DOHH2 (cell line): ENCODE measurements around the gene NKTR.

Experiments used
- H3F3A ChIP-seq: fragments of 200-600 bp; sonication (generic), shearing (Covaris generic); 2 replicates; pipeline ENCODE4 v1.6.0; 2016; ENCODE audit warnings: antibody characterized with exemption, mild to moderate bottlenecking; ENCODE audit not compliant: control insufficient read depth, insufficient read depth
- H3K27ac ChIP-seq: fragments of 200-600 bp; sonication (generic); 2 replicates; pipeline ENCODE4 v1.5.1; 2014; ENCODE audit warnings: low read depth, mild to moderate bottlenecking, low read length, moderate library complexity
- H3K27me3 ChIP-seq: fragments of 200-600 bp; sonication (generic); 2 replicates; pipeline ENCODE4 v1.6.1; 2014; ENCODE audit warnings: mild to moderate bottlenecking, low read length, mixed read lengths; ENCODE audit not compliant: control insufficient read depth
- H3K36me3 ChIP-seq: fragments of 200-600 bp; sonication (generic); 2 replicates; pipeline ENCODE4 v1.6.1; 2014; ENCODE audit warnings: mild to moderate bottlenecking, low read length, moderate library complexity, mixed read lengths; ENCODE audit not compliant: control insufficient read depth
- H3K4me1 ChIP-seq: fragments of 200-600 bp; sonication (generic); 2 replicates; pipeline ENCODE4 v1.6.1; 2014; ENCODE audit warnings: mild to moderate bottlenecking, low read length, mixed read lengths; ENCODE audit not compliant: control insufficient read depth
- H3K4me2 ChIP-seq: fragments of 200-600 bp; sonication (generic); 2 replicates; pipeline ENCODE4 v1.6.0; 2014; ENCODE audit warnings: mild to moderate bottlenecking, low read length, moderate library complexity
- H3K4me3 ChIP-seq: fragments of 200-600 bp; sonication (generic); 2 replicates; pipeline ENCODE4 v1.5.1; 2014; ENCODE audit warnings: mild to moderate bottlenecking, low read length, mixed read lengths
- H3K79me2 ChIP-seq: fragments of 200-600 bp; sonication (generic); 2 replicates; pipeline ENCODE4 v1.6.1; 2014; ENCODE audit warnings: mild to moderate bottlenecking, low read length, mixed read lengths; ENCODE audit not compliant: control insufficient read depth
- H3K9me2 ChIP-seq: fragments of 200-600 bp; sonication (generic); replicated peaks from 2 replicates; pipeline ENCODE4 v1.6.1; 2014; ENCODE audit warnings: mild to moderate bottlenecking, low read length, mixed read lengths; ENCODE audit not compliant: control insufficient read depth
- H3K9me3 ChIP-seq: fragments of 200-600 bp; sonication (generic); 2 replicates; pipeline ENCODE4 v1.6.1; 2014; ENCODE audit warnings: antibody characterized with exemption, low read length, mixed read lengths; ENCODE audit not compliant: control insufficient read depth, insufficient read depth
- H4K20me1 ChIP-seq: fragments of 200-600 bp; sonication (generic); 2 replicates; pipeline ENCODE4 v1.6.0; 2014; ENCODE audit warnings: low read depth, mild to moderate bottlenecking, antibody characterized with exemption, low read length, moderate library complexity; ENCODE audit not compliant: control insufficient read depth, insufficient read depth
- CTCF ChIP-seq: fragments of 200-600 bp; sonication (generic); IDR thresholded peaks from one replicate; pipeline ENCODE4 v1.5.1; 2014; ENCODE audit warnings: antibody characterized with exemption, mild to moderate bottlenecking, low read depth, low read length; ENCODE audit not compliant: poor library complexity, severe bottlenecking
- EZH2phosphoT487 ChIP-seq: fragments of 200-600 bp; sonication (generic); IDR thresholded peaks from 2 replicates; pipeline ENCODE4 v1.6.1; 2017; ENCODE audit warnings: borderline replicate concordance, mild to moderate bottlenecking, antibody characterized with exemption, low read length, moderate library complexity, mixed read lengths

Gene NKTR

GRCh38 chr3:42651248-42652091 is 51.0 kb downstream of the NKTR start:
- Histone ChIP-seq H4K20me1 (no peaks in the 10 kb centered on the region), H3K27me3 (peaks cover 15% of the 10 kb centered on the region), H3K4me3 (no peak overlapping the region), H3K9me3 (no peaks in the 10 kb centered on the region), H3F3A (peaks cover 6% of the 10 kb centered on the region), H3K4me1 (peaks cover 13% of the 10 kb centered on the region), H3K4me2 (no peak overlapping the region), H3K27ac (no peak overlapping the region), H3K9me2 (no peaks in the 10 kb centered on the region), H3K36me3 (peaks cover 23% of the 10 kb centered on the region), H3K79me2 (no peaks in the 10 kb centered on the region)
- no peak for TF ChIP-seq CTCF
- TF ChIP-seq EZH2phosphoT487: no peak

GRCh38 chr3:42652251-42652610 is 51.7 kb downstream of the NKTR start:
- Histone ChIP-seq H3K79me2 (no peaks in the 10 kb centered on the region), H3K36me3 (peaks cover 16% of the 10 kb centered on the region), H3K4me2 (no peak overlapping the region), H3K4me3 (no peak overlapping the region), H3F3A (peaks cover 4% of the 10 kb centered on the region), H4K20me1 (no peaks in the 10 kb centered on the region), H3K27ac (no peak overlapping the region), H3K9me3 (no peaks in the 10 kb centered on the region), H3K27me3 (peaks cover 15% of the 10 kb centered on the region), H3K9me2 (no peaks in the 10 kb centered on the region), H3K4me1 (peaks cover 13% of the 10 kb centered on the region)
- no peak for TF ChIP-seq EZH2phosphoT487
- TF ChIP-seq CTCF: no peak

- Histone ChIP-seq H3K27me3 (peaks cover 15% of the 10 kb centered on the region), H3K4me1 (peaks cover 13% of the 10 kb centered on the region), H3K4me2 (0 out of 2 replicates have a peak overlapping the region, but pooled peaks have one; percentile 46), H3K9me2 (no peaks in the 10 kb centered on the region), H3K79me2 (no peaks in the 10 kb centered on the region), H4K20me1 (no peaks in the 10 kb centered on the region), H3K4me3 (no peak overlapping the region), H3K9me3 (no peaks in the 10 kb centered on the region), H3F3A (peaks cover 4% of the 10 kb centered on the region), H3K36me3 (peaks cover 11% of the 10 kb centered on the region), H3K27ac (no peak overlapping the region)
- TF ChIP-seq CTCF: no peak
- TF ChIP-seq EZH2phosphoT487: no peak
Measured at GRCh38 chr3:42652611-42653302, 52.3 kb downstream of the NKTR start.
